GM18526 (cell line): ENCODE results near the gene PNKD.

Source experiments
- POLR2A ChIP-seq: IDR thresholded peaks from 3 replicates; pipeline ENCODE4 v1.6.1; 2011; ENCODE audit not compliant: insufficient read length; ENCODE audit errors: extremely low read depth

PNKD gene

DNA sequence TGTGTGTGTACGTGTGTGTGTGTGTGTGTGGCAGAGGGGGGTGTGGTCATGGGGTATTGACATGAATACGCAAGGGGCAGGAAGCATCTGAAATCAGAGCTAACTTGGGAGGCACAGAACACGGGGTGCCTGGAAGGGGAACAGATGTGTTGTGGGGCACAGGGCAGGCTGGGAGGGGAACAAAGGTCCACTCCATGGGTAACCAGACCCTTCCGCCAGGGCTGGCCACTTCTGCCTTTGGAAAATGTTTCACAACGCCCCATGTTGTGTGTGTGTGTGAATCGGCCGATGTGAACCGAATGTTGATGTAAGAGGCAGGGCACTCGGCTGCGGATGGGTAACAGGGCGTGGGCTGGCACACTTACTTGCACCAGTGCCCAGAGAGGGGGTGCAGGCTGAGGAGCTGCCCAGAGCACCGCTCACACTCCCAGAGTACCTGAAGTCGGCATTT is 111.6 kb downstream of the PNKD start, which contains the start of gene SLC11A1:
Gene SLC11A1, plus strand, starts transcription at position 358 of the 451 bp plus-strand sequence. CDS start 96 bp downstream, outside the sequence.
- no peak for TF ChIP-seq POLR2A

DNA sequence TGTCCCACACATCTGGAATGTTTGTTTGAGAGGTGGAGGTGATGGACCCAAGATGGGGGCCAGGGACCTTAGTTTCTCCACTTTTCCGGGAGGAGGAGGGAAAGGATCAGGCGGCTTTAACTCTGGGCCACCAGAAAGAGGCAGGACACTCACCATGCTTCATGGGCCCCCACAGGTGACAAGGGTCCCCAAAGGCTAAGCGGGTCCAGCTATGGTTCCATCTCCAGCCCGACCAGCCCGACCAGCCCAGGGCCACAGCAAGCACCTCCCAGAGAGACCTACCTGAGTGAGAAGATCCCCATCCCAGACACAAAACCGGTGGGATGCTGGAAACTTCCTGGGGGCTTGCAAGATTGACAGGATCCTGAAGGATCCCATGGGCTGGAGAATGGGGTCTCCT is 112.5 kb downstream of the PNKD start:
- no peak for TF ChIP-seq POLR2A

GRCh38 chr2:218383892-218384519 is 113.7 kb downstream of the PNKD start:
- TF ChIP-seq POLR2A: no peak

- TF ChIP-seq POLR2A: no peak
Measured at GRCh38 chr2:218384975-218385374, 114.7 kb downstream of the PNKD start.

- no peak for TF ChIP-seq POLR2A
Measured at GRCh38 chr2:218386505-218387368, 116.4 kb downstream of the PNKD start.

GRCh38 chr2:218387369-218388194 is 117.3 kb downstream of the PNKD start:
- TF ChIP-seq POLR2A: no peak

DNA sequence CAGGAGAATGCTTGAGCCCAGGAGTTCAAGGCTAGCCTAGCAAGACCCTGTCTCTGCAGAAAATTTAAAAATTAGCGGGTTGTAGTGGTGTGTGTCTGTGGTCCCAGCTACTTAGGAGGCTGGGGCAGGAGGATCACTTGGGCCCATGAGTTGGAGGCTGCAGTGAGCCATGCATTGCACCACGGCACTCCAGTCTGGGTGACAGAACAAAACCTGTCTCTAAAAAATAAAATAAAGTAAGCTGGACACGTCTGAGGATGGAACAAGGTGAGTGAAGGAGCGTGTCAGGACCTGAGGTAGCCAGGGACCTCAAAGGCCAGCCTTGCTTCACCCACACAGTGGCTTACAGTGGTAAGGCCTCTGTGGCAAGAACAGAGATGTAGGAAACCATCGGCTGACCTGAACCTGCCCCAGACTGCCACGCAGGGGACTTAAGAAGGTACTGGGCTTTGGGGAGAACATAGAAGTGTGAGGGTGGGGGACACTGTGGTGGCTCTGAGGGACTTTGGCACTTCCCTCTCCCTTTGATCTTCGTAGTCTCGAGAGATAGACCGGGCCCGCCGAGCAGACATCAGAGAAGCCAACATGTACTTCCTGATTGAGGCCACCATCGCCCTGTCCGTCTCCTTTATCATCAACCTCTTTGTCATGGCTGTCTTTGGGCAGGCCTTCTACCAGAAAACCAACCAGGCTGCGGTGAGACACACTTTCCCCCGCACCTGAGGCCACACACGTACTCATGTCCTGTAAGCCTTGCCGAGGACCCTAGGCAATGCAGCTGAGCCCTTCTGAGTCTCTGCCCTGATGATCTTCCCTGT is 119.2 kb downstream of the PNKD start:
- TF ChIP-seq POLR2A: no peak

DNA sequence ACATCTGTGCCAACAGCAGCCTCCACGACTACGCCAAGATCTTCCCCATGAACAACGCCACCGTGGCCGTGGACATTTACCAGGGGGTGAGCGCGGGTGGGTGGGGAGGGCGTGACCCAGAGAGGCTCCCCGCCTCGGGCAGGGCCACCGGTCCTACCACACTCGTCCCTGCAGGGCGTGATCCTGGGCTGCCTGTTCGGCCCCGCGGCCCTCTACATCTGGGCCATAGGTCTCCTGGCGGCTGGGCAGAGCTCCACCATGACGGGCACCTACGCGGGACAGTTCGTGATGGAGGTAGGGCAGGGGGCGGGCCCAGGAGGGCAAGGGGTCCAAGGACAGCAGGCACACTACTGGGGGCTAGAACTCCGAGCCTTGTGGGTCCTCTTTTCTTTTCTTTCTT is 120.9 kb downstream of the PNKD start:
- no peak for TF ChIP-seq POLR2A

GRCh38 chr2:218392459-218392858 is 122.1 kb downstream of the PNKD start:
- TF ChIP-seq POLR2A: no peak

GRCh38 chr2:218392891-218393462 is 122.7 kb downstream of the PNKD start:
- TF ChIP-seq POLR2A: no peak

- TF ChIP-seq POLR2A: no peak
Measured at GRCh38 chr2:218393750-218394290, 123.5 kb downstream of the PNKD start.

GRCh38 chr2:218394298-218395089 is 124.2 kb downstream of the PNKD start:
- no peak for TF ChIP-seq POLR2A

GRCh38 chr2:218395090-218395444 is 124.7 kb downstream of the PNKD start:
- TF ChIP-seq POLR2A: no peak
